Measurements from ENCODE around the gene GABRR3. TPM values are rescaled to one million over a fixed set of nuclear protein-coding genes. Genes with fewer than 3 reads are reported as not detected.

The GABRR3 gene
- total and polyA plus RNA-seq, 2 experiments from 2014 or later = not detected

DNA sequence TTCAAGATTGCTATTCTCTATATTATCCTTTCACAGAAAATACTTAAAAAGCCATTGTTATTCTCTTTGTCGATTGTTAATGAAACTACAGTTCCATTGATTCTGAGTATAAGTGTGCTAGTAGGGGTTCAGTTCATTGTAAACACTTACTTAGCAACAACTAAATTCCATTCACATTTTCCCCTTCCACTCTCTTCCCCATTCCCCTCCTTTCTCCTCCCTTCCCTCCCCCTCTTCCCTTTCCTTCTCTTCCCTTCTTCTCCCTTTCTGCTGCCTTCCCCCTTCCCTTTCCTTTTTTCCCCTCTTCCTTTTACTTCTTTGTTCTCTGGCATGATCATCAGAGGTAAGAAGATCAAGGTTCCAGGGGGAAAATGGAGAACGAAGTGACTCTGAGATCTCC lies 41.6 kb downstream of the GABRR3 start (continued):
- TF ChIP-seq, protein P1, sequence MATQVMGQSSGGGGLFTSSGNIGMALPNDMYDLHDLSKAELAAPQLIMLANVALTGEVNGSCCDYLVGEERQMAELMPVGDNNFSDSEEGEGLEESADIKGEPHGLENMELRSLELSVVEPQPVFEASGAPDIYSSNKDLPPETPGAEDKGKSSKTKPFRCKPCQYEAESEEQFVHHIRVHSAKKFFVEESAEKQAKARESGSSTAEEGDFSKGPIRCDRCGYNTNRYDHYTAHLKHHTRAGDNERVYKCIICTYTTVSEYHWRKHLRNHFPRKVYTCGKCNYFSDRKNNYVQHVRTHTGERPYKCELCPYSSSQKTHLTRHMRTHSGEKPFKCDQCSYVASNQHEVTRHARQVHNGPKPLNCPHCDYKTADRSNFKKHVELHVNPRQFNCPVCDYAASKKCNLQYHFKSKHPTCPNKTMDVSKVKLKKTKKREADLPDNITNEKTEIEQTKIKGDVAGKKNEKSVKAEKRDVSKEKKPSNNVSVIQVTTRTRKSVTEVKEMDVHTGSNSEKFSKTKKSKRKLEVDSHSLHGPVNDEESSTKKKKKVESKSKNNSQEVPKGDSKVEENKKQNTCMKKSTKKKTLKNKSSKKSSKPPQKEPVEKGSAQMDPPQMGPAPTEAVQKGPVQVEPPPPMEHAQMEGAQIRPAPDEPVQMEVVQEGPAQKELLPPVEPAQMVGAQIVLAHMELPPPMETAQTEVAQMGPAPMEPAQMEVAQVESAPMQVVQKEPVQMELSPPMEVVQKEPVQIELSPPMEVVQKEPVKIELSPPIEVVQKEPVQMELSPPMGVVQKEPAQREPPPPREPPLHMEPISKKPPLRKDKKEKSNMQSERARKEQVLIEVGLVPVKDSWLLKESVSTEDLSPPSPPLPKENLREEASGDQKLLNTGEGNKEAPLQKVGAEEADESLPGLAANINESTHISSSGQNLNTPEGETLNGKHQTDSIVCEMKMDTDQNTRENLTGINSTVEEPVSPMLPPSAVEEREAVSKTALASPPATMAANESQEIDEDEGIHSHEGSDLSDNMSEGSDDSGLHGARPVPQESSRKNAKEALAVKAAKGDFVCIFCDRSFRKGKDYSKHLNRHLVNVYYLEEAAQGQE (IDR thresholded peaks at IDR 0.05; ENCODE audit: unreplicated experiment) = no peak

DNA sequence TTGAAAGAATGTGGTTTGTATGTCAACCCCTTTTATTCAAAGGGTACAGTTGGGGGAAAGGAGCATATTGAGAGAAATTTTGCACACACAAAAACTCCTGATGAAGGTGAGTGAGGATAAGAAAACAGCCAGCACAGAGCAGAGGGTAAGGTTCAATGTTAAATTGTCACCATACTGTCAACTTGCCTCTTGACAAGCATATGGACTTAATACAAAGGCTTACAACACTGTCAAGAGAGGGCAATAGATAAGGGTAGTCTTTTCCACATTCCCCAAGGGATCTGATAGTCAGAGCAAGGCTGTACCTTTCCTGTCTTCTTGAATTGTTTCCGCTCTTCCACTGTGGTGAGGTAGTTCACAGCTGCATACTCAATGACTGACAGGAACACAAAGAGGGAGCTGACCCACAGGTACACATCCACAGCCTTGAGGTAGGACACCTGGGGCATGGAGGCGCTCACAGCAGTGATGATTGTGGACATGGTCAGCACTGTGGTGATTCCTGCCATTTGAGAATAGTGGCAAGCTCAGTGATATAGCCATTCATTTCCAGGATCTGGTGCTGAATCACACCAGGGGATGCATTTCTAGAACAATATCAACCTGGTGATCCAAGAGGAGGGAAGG lies 42.5 kb downstream of the GABRR3 start:
- H3K27me3 ChIP-seq (ENCODE audit: insufficient read depth) = no peaks in the 10 kb centered on the region
- 0 out of 2 replicates have a peak, but pooled peaks cover 3% of the 10 kb centered on the region for H3F3A ChIP-seq (replicated peaks; ENCODE audit: low read depth)
- no peaks in the 10 kb centered on the region for H3K36me3 ChIP-seq (ENCODE audit: insufficient read depth)
- no peak overlapping the region for H3K4me3 ChIP-seq
- H3K9me3 Mint-ChIP-seq = no peaks in the 10 kb centered on the region
- H3K9me2 ChIP-seq (ENCODE audit: insufficient read depth) = peaks cover 7% of the 10 kb centered on the region; the same call in 1 of the 2 replicates
- DNase-seq (ENCODE audit: low spot score) (no peak), ATAC-seq (peak; percentile 67)
- no peak overlapping the region for H3K27ac Mint-ChIP-seq
- H3K27ac ChIP-seq (ENCODE audit: low read depth) = no peak overlapping the region
- peak overlapping the region; percentile 57 for H2AFZ ChIP-seq
- H3K4me1 ChIP-seq (ENCODE audit: insufficient read depth) = peaks cover 24% of the 10 kb centered on the region
- no peaks in the 10 kb centered on the region for H3K27me3 Mint-ChIP-seq (ENCODE audit: insufficient read depth, low read depth, poor library complexity)
- no peaks in the 10 kb centered on the region for H4K20me1 ChIP-seq (replicated peaks; ENCODE audit: insufficient read depth)
- H3K4me2 ChIP-seq = no peak overlapping the region; the same call in 1 of the 2 replicates
- peaks cover 27% of the 10 kb centered on the region for H3K4me1 Mint-ChIP-seq
- no peaks in the 10 kb centered on the region for H3K36me3 Mint-ChIP-seq (ENCODE audit: low read depth)
- no peaks in the 10 kb centered on the region for H3K79me2 ChIP-seq (replicated peaks; ENCODE audit: insufficient read depth)
- H3K4me3 Mint-ChIP-seq = no peak overlapping the region
- TF ChIP-seq EZH2 (IDR thresholded peaks at IDR 0.05; ENCODE audit: low read depth, unreplicated experiment) (no peak), POLR2AphosphoS5 (IDR thresholded peaks at IDR 0.05; ENCODE audit: low read depth) (no peak), STAT1 (IDR thresholded peaks at IDR 0.05; ENCODE audit: unreplicated experiment) (no peak), JUNB (IDR thresholded peaks at IDR 0.05; ENCODE audit: unreplicated experiment) (no peak), NANOG (IDR thresholded peaks at IDR 0.05; ENCODE audit: borderline replicate concordance) (no peak), ZNF331 (CRISPR knock-in tag; IDR thresholded peaks at IDR 0.05; ENCODE audit: low read depth) (no peak), CREB1 (CRISPR knock-in tag; IDR thresholded peaks at IDR 0.05; ENCODE audit: low read depth) (no peak)
- TF ChIP-seq, protein P2, sequence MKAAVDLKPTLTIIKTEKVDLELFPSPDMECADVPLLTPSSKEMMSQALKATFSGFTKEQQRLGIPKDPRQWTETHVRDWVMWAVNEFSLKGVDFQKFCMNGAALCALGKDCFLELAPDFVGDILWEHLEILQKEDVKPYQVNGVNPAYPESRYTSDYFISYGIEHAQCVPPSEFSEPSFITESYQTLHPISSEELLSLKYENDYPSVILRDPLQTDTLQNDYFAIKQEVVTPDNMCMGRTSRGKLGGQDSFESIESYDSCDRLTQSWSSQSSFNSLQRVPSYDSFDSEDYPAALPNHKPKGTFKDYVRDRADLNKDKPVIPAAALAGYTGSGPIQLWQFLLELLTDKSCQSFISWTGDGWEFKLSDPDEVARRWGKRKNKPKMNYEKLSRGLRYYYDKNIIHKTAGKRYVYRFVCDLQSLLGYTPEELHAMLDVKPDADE (IDR thresholded peaks at IDR 0.05) = no peak
- TF ChIP-seq, protein P3, sequence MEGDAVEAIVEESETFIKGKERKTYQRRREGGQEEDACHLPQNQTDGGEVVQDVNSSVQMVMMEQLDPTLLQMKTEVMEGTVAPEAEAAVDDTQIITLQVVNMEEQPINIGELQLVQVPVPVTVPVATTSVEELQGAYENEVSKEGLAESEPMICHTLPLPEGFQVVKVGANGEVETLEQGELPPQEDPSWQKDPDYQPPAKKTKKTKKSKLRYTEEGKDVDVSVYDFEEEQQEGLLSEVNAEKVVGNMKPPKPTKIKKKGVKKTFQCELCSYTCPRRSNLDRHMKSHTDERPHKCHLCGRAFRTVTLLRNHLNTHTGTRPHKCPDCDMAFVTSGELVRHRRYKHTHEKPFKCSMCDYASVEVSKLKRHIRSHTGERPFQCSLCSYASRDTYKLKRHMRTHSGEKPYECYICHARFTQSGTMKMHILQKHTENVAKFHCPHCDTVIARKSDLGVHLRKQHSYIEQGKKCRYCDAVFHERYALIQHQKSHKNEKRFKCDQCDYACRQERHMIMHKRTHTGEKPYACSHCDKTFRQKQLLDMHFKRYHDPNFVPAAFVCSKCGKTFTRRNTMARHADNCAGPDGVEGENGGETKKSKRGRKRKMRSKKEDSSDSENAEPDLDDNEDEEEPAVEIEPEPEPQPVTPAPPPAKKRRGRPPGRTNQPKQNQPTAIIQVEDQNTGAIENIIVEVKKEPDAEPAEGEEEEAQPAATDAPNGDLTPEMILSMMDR (conservative IDR thresholded peaks at IDR 0.05; ENCODE audit: low read depth in 2 of 2) = no peak
- TF ChIP-seq, protein P1 (IDR thresholded peaks at IDR 0.05; ENCODE audit: unreplicated experiment) = no peak

Data from GM23338 (cell line).